ENCODE results near the gene SLC45A3.
A peak's percentile ranks its signal among the peaks of the same experiment; 100 is the strongest.

Gene SLC45A3

GRCh38 chr1:205668951-205669340 is 11.4 kb downstream of the SLC45A3 start:
- no peak for DNase-seq (ENCODE audit: low read depth)

GRCh38 chr1:205667909-205668643 is 12.2 kb downstream of the SLC45A3 start:
- DNase-seq (ENCODE audit: low read depth), result no peak

- no peak for DNase-seq (ENCODE audit: low read depth)
Observed at GRCh38 chr1:205666372-205667166, 13.7 kb downstream of the SLC45A3 start.

GRCh38 chr1:205665201-205666045 is 14.9 kb downstream of the SLC45A3 start:
- DNase-seq (ENCODE audit: low read depth), result no peak

GRCh38 chr1:205664399-205665017 is 15.8 kb downstream of the SLC45A3 start:
- DNase-seq (ENCODE audit: low read depth), result no peak

GRCh38 chr1:205663286-205663936 is 16.9 kb downstream of the SLC45A3 start:
- DNase-seq (ENCODE audit: low read depth), result no peak

GRCh38 chr1:205662791-205663190 is 17.5 kb downstream of the SLC45A3 start:
- no peak for DNase-seq (ENCODE audit: low read depth)

GRCh38 chr1:205662135-205662738 is 18.1 kb downstream of the SLC45A3 start:
- DNase-seq (ENCODE audit: low read depth), result no peak

GRCh38 chr1:205661429-205662134 is 18.7 kb downstream of the SLC45A3 start:
- no peak for DNase-seq (ENCODE audit: low read depth)

GRCh38 chr1:205660361-205660760 is 19.9 kb downstream of the SLC45A3 start:
- DNase-seq (ENCODE audit: low read depth), result no peak

- peak; percentile 46 for DNase-seq (ENCODE audit: low read depth)
Observed at GRCh38 chr1:205658943-205659581, 21.2 kb downstream of the SLC45A3 start.

GRCh38 chr1:205656236-205656635 is 24.1 kb downstream of the SLC45A3 start:
- DNase-seq (ENCODE audit: low read depth), result no peak

- DNase-seq (ENCODE audit: low read depth), result no peak
Observed at GRCh38 chr1:205652984-205653383, 27.3 kb downstream of the SLC45A3 start.

GRCh38 chr1:205650241-205650640 is 30.1 kb downstream of the SLC45A3 start:
- DNase-seq (ENCODE audit: low read depth), result no peak

- DNase-seq (ENCODE audit: low read depth), result no peak
Observed at GRCh38 chr1:205645519-205645918, 34.8 kb downstream of the SLC45A3 start.

GRCh38 chr1:205642679-205643307 is 37.5 kb downstream of the SLC45A3 start:
- no peak for DNase-seq (ENCODE audit: low read depth)

- no peak for DNase-seq (ENCODE audit: low read depth)
Observed at GRCh38 chr1:205639567-205639966, 40.7 kb downstream of the SLC45A3 start.

GRCh38 chr1:205637854-205638468 is 42.3 kb downstream of the SLC45A3 start:
- DNase-seq (ENCODE audit: low read depth), result no peak

- DNase-seq (ENCODE audit: low read depth), result no peak
Observed at GRCh38 chr1:205636732-205637131, 43.6 kb downstream of the SLC45A3 start.

Data from activated T-helper 1 cell treated with Interleukin-2 at 50 U/mL for 16 hours (primary cell).